Neuronal stem cell (in vitro differentiated cells): ENCODE data around the gene ZXDC.

Experiments used
- DNase-seq: peaks from one replicate; pipeline ENCODE4 v3.0.0-alpha.2; 2013; ENCODE audit warnings: low spot score
- H2AFZ ChIP-seq: one replicate; pipeline ENCODE4 v1.6.1; 2013; ENCODE audit warnings: mild to moderate bottlenecking, low read length, inconsistent platforms
- H2AK5ac ChIP-seq: 2 replicates; pipeline ENCODE4 v1.6.1; 2013; ENCODE audit warnings: low read depth, mild to moderate bottlenecking, inconsistent platforms, low read length, moderate library complexity, mixed read lengths
- H2BK120ac ChIP-seq: 2 replicates; pipeline ENCODE4 v1.6.1; 2013; ENCODE audit warnings: low read depth, mild to moderate bottlenecking, inconsistent platforms, low read length, moderate library complexity, mixed read lengths
- H2BK12ac ChIP-seq: one replicate; pipeline ENCODE4 v1.6.1; 2013; ENCODE audit warnings: low read length, inconsistent platforms
- H2BK15ac ChIP-seq: 2 replicates; pipeline ENCODE4 v1.6.1; 2013; ENCODE audit warnings: mild to moderate bottlenecking, low read length, inconsistent platforms, mixed read lengths
- H2BK5ac ChIP-seq: one replicate; pipeline ENCODE4 v1.6.1; 2013; ENCODE audit warnings: inconsistent platforms, mild to moderate bottlenecking, low read length, moderate library complexity
- H3K14ac ChIP-seq: one replicate; pipeline ENCODE4 v1.6.1; 2013; ENCODE audit warnings: low read length, inconsistent platforms
- H3K18ac ChIP-seq: 2 replicates; pipeline ENCODE4 v1.6.1; 2013; ENCODE audit warnings: low read length, inconsistent platforms
- H3K23ac ChIP-seq: 2 replicates; pipeline ENCODE4 v1.6.1; 2013; ENCODE audit warnings: low read depth, mild to moderate bottlenecking, mixed read lengths, low read length, inconsistent platforms; ENCODE audit not compliant: poor library complexity
- H3K27ac ChIP-seq: replicated peaks from 3 replicates; pipeline ENCODE4 v1.5.1; 2013; ENCODE audit warnings: low read length, inconsistent platforms
- H3K27me3 ChIP-seq, 3 experiments: 2 replicates each; pipeline ENCODE4 v1.6.1; 2013; ENCODE audit warnings: low read length in 3 of 3, mild to moderate bottlenecking in 2 of 3, inconsistent platforms in 1 of 3, low read depth in 1 of 3, mixed read lengths in 1 of 3, moderate library complexity in 1 of 3; ENCODE audit not compliant: control insufficient read depth in 3 of 3, insufficient read depth in 3 of 3
- H3K36me3 ChIP-seq, 2 donors: replicated peaks in 1 of 2; 2 replicates each; pipeline ENCODE4 v1.6.1; 2013; ENCODE audit warnings: low read length in 2 of 2; ENCODE audit not compliant: control insufficient read depth in 2 of 2, insufficient read depth in 2 of 2
- H3K4ac ChIP-seq: 2 replicates; pipeline ENCODE4 v1.6.1; 2013; ENCODE audit warnings: inconsistent platforms, mild to moderate bottlenecking, low read length, moderate library complexity
- H3K4me1 ChIP-seq, 2 donors: 1 replicate in 1 of 2; 2 replicates in 1 of 2; pipeline ENCODE4 v1.6.1; 2013; ENCODE audit warnings: low read length in 2 of 2, low read depth in 1 of 2; ENCODE audit not compliant: control insufficient read depth in 2 of 2, insufficient read depth in 1 of 2
- H3K4me2 ChIP-seq: one replicate; pipeline ENCODE4 v1.6.1; 2013; ENCODE audit warnings: mild to moderate bottlenecking, low read length, inconsistent platforms; ENCODE audit not compliant: insufficient read depth, poor library complexity, severe bottlenecking
- H3K4me3 ChIP-seq, 2 donors: 2 replicates each; pipeline ENCODE4 v1.5.1; 2013; ENCODE audit warnings: low read length in 2 of 2, mild to moderate bottlenecking in 2 of 2, inconsistent platforms in 1 of 2, moderate library complexity in 1 of 2
- H3K79me1 ChIP-seq: one replicate; pipeline ENCODE4 v1.6.1; 2013; ENCODE audit warnings: low read depth, mild to moderate bottlenecking, inconsistent platforms, low read length, moderate library complexity
- H3K9ac ChIP-seq: one replicate; pipeline ENCODE4 v1.6.1; 2013; ENCODE audit warnings: mild to moderate bottlenecking, low read depth, low read length, inconsistent platforms; ENCODE audit not compliant: poor library complexity
- H3K9me3 ChIP-seq, 2 donors: replicated peaks in 1 of 2; 2 replicates each; pipeline versions ENCODE3 to v1.6.1; 2013; ENCODE audit warnings: low read length in 2 of 2, mild to moderate bottlenecking in 2 of 2, inconsistent platforms in 1 of 2, low read depth in 1 of 2, mixed read lengths in 1 of 2, moderate library complexity in 1 of 2; ENCODE audit not compliant: control insufficient read depth in 2 of 2, insufficient read depth in 1 of 2
- H4K8ac ChIP-seq: one replicate; pipeline ENCODE4 v1.6.1; 2013; ENCODE audit warnings: low read depth, mild to moderate bottlenecking, inconsistent platforms, low read length, moderate library complexity
- H4K91ac ChIP-seq: one replicate; pipeline ENCODE4 v1.6.1; 2013; ENCODE audit warnings: low read length, low read depth, mild to moderate bottlenecking, inconsistent platforms; ENCODE audit not compliant: poor library complexity
- WGBS, 2 donors: extraction: QIAGEN DNeasy Blood & Tissue Kit; methylation state at CpG; one replicate each; pipeline ENCODE4 v1.1.7; 2013; ENCODE audit warnings: missing lambda C conversion rate in 2 of 2, mixed read lengths in 1 of 2; ENCODE audit not compliant: insufficient read length in 2 of 2, insufficient replicate concordance in 1 of 2; ENCODE audit errors: extremely low coverage in 2 of 2; 5-methylcytosine and 5-hydroxymethylcytosine counted together

The ZXDC gene

DNA sequence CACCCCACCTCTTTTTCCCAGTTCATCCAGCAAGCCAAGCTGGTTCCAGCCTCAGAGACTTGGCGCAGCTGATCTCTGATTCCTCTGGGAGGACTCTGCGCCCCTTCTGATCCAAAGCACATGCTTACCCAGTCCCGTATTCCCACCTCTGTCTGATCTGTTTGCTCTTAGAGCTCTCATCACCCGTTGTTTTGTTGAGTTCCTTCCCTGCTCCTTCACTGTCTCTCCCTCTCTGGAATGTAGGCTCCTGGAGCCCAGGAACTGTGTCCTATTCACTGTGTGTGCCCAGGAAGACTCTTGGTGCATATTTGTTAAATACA lies 1.3 kb upstream of the ZXDC start:
- Histone ChIP-seq H3K23ac (no peak overlapping the region), H2BK15ac (no peak overlapping the region), H3K36me3 (peaks cover 6 to 17% of the 10 kb centered on the region in 2 donors), H4K8ac (no peak overlapping the region), H2BK12ac (no peak overlapping the region), H3K9me3 (no peaks in the 10 kb centered on the region), H4K91ac (no peak overlapping the region), H3K27me3 (peaks cover 0 to 4% (median 4%) of the 10 kb centered on the region in 3 experiments), H3K4me1 (peaks cover 19 to 23% of the 10 kb centered on the region in 2 donors), H3K14ac (no peak overlapping the region), H2BK120ac (no peak overlapping the region), H3K79me1 (peaks cover 11% of the 10 kb centered on the region), H3K27ac (no peak overlapping the region), H3K4me2 (no peak overlapping the region), H2AFZ (no peak overlapping the region), H3K4me3 (no peak overlapping the region), H3K18ac (no peak overlapping the region), H2AK5ac (no peak overlapping the region), H3K4ac (no peak overlapping the region), H2BK5ac (no peak overlapping the region), H3K9ac (no peak overlapping the region)
- no peak for DNase-seq
- WGBS, 2 donors: no CpG with 5 or more reads among the region's 4 CpGs

DNA sequence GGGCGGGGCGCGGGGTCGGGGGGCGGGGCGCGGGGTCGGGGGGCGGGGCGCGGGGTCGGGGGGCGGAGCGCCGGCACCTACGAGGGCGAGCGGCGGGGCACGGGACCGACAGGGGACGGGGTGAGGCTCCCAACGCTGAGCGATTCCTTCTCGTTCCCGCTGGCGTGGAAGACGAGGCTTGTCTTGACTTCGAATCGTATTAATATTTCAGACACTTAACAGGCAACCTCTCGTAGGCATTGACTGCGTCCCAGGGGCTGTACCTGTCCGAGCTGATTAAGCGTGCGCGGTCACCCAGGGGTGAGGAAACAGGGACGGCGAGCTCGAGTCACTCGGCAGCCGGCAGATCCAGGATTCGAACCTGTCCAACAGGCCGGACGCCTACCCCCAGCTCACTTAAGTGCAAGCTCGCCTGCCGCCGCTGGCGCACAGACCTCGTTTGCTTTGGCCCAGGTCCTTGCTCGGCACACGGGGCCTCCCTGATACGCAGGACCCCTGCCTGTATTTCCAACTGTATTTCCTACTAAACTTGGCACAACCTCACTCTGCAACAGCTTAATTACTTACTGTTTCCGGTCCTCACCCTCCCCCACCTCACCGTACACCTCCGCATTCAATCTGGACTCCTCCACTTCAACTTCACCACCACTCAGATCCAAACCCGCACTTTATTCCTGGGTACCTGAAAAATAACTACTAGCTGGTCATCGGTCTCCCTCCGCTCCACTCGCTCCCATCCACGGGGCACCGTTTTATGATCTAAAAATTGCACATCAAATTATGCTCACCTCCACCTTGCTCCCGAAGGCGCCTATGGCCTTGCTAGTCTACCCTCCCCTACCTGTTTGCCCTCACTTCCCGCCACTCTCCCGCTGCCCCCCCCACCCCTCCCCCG lies 722 bp upstream of the ZXDC start:
- Histone ChIP-seq H4K8ac (no peak overlapping the region), H3K9ac (peak overlapping the region; percentile 64), H3K18ac (peak overlapping the region; percentile 91), H2AK5ac (peak overlapping the region; percentile 53), H3K9me3 (no peaks in the 10 kb centered on the region), H3K23ac (peak overlapping the region; percentile 96), H2BK5ac (no peak overlapping the region), H4K91ac (no peak overlapping the region), H2BK120ac (no peak overlapping the region), H2BK12ac (peak overlapping the region; percentile 65), H3K79me1 (peaks cover 13% of the 10 kb centered on the region), H3K36me3 (peaks cover 7 to 23% of the 10 kb centered on the region in 2 donors), H3K4me3 (peak overlapping the region; percentile 45 to 86), H3K4ac (no peak overlapping the region), H3K27me3 (peaks cover 0 to 4% (median 0%) of the 10 kb centered on the region in 3 experiments), H2AFZ (peak overlapping the region; percentile 91), H3K14ac (peak overlapping the region; percentile 86), H3K4me1 (peaks cover 20 to 23% of the 10 kb centered on the region in 2 donors), H2BK15ac (peak overlapping the region; percentile 69), H3K27ac (no peak overlapping the region), H3K4me2 (peak overlapping the region; percentile 72)
- no CpG with 5 or more reads among the region's 66 CpGs for WGBS, 2 donors
- peak; percentile 41 for DNase-seq

DNA sequence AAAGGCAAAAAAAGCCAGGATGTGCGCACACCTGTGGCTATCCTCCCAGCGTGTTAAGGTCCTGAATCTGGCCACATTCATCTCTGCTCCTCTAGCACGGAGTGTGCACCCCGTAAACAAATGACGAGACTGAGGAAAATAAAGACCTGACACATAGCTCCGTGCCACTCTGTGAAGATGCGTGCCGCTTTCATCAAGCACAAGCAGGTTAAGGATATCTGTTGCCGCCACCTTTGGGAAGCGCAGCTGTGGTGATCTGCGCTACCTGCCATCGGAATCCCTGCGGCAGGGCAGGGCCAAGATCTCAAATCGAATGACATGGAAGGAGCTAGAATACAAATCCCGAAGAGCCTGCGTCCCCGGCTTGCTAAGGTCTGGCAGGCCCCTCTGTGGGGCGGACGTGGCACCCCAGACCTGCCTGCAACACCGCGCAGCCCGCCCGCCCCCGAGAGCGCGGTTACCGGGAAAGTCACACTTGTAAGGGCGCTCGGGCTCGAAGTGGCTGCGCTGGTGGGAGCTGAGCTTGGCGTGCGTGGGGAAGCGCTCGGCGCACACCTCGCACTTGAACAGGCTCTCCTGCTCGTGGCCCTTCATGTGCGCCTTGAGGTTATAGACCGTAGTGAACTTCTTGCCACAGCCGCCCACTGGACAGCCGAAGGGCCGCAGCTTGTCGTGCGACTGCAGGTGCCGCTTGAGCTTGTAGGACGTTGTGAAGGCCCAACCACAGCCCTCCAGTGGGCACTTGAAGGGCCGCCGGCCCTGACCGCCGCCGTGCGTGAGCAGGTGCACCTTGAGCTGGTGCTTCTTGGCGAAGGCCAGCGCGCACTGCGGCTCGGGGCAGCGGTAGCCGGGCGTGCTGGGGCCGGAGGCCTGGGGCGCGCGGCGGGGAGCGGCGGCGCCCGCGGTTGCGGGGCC lies 936 bp downstream of the ZXDC start:
- peak overlapping the region; percentile 95 for H3K9ac ChIP-seq
- peak overlapping the region; percentile 95 for H3K18ac ChIP-seq

More for the DNA sequence above, 936 bp downstream of the ZXDC start:
- Histone ChIP-seq H3K4me1 (peaks cover 20 to 23% of the 10 kb centered on the region in 2 donors), H3K14ac (peak overlapping the region; percentile 82), H3K23ac (peak overlapping the region; percentile 87), H2BK120ac (no peak overlapping the region), H3K4ac (no peak overlapping the region), H2BK12ac (no peak overlapping the region), H3K27ac (peak overlapping the region; percentile 94), H3K4me2 (peak overlapping the region; percentile 97), H3K79me1 (peaks cover 13% of the 10 kb centered on the region), H3K9me3 (no peaks in the 10 kb centered on the region), H3K4me3 (peak overlapping the region; percentile 85 to 94), H3K27me3 (peaks cover 0 to 4% (median 0%) of the 10 kb centered on the region in 3 experiments), H2AFZ (peak overlapping the region; percentile 79), H2BK15ac (no peak overlapping the region), H3K36me3 (peaks cover 20 to 40% of the 10 kb centered on the region in 2 donors), H2AK5ac (peak overlapping the region; percentile 38), H4K91ac (no peak overlapping the region), H4K8ac (no peak overlapping the region), H2BK5ac (no peak overlapping the region)
- WGBS, 2 donors: no CpG with 5 or more reads among the region's 72 CpGs
- peak; percentile 30 for DNase-seq
